Measurements from ENCODE around the gene SGCD. TPM values are rescaled to one million over a fixed set of nuclear protein-coding genes. Genes with fewer than 3 reads are reported as not detected.

Gene SGCD
- total and polyA plus RNA-seq, 2 of the 4 experiments (the other 2 are of a cell fraction): 5.8 to 10.6 TPM

GRCh38 chr5:156356238-156356637 lies 29.3 kb downstream of the SGCD start:
- peak; percentile 94 for DNase-seq
- H3K14ac ChIP-seq (replicated peaks; ENCODE audit: low read depth, low read length): peak overlapping the region; percentile 42; the same call in 1 of the 2 replicates
- CTCF ChIA-PET: interaction anchor here (1.6 kb wide), 1 partner anchor 11 kb away, joined by 5 read pairs; no protein-coding TSS in a partner anchor

More at GRCh38 chr5:156356238-156356637, 29.3 kb downstream of the SGCD start:
- Histone ChIP-seq H4K8ac (ENCODE audit: low read depth in 2 of 2, low read length in 2 of 2) (peak overlapping the region in 1 of 2 experiments; percentile 75; a peak in 2 of 4 replicates), H3K36me3 (ENCODE audit: control insufficient read depth, insufficient read depth, low read length) (peaks cover 4% of the 10 kb centered on the region; the same call in 1 of the 2 replicates), H3K4ac (ENCODE audit: low read depth, low read length) (peak overlapping the region; percentile 60; the same call in 1 of the 2 replicates), H3K27me3 (ENCODE audit: control insufficient read depth, insufficient read depth, low read length) (no peaks in the 10 kb centered on the region), H2AK5ac (ENCODE audit: low read depth, low read length) (0 out of 2 replicates have a peak overlapping the region, but pooled peaks have one; percentile 18), H4K20me1 (ENCODE audit: insufficient read depth, low read length) (no peaks in the 10 kb centered on the region), H3K79me1 (ENCODE audit: low read depth in 1 of 2, low read length in 2 of 2) (peaks cover 0 to 13% of the 10 kb centered on the region in 2 experiments; a peak in 1 of 4 replicates), H3K9ac (ENCODE audit: low read depth, low read length) (no peak overlapping the region), H3K56ac (ENCODE audit: extremely low read depth, insufficient read depth, low read length) (no peak overlapping the region), H2BK20ac (ENCODE audit: low read depth, low read length) (peak overlapping the region; percentile 66; the same call in 1 of the 2 replicates), H2BK120ac (ENCODE audit: low read depth, low read length) (peak overlapping the region; percentile 66), H3K27ac (ENCODE audit: insufficient read depth, low read length) (peak overlapping the region; percentile 54; the same call in 1 of the 2 replicates), H2BK15ac (ENCODE audit: low read depth, low read length) (no peak overlapping the region), H3K4me2 (ENCODE audit: low read depth, low read length) (no peak overlapping the region; the same call in 1 of the 2 replicates), H4K91ac (ENCODE audit: insufficient read depth, low read depth, low read length) (peak overlapping the region; percentile 61; the same call in 1 of the 2 replicates), H2BK5ac (ENCODE audit: low read depth, low read length, poor library complexity, severe bottlenecking) (peak overlapping the region; percentile 74), H3K23ac (ENCODE audit: low read depth, low read length) (no peak overlapping the region; the same call in 1 of the 2 replicates), H2AFZ (replicated peaks; ENCODE audit: low read length, poor library complexity) (peak overlapping the region; percentile 54), H3K4me1 (ENCODE audit: control insufficient read depth, insufficient read depth, low read length) (peaks cover 16% of the 10 kb centered on the region), H3K4me3 (ENCODE audit: insufficient read depth, low read depth, low read length) (no peak overlapping the region), H2AK9ac (replicated peaks; ENCODE audit: low read depth, low read length, poor library complexity) (no peak overlapping the region), H3K18ac (ENCODE audit: low read depth, low read length) (peak overlapping the region; percentile 66; the same call in 1 of the 2 replicates), H3K9me1 (ENCODE audit: insufficient read depth, low read length) (peaks cover 4% of the 10 kb centered on the region; the same call in 1 of the 2 replicates), H3K9me3 (ENCODE audit: control insufficient read depth, insufficient read depth, low read length) (no peaks in the 10 kb centered on the region), H4K5ac (ENCODE audit: low read depth, low read length) (peak overlapping the region; percentile 1; the same call in 1 of the 2 replicates)
- dilution Hi-C loops (cut with HindIII; ENCODE audit: low sequenced_read_pairs, unreplicated experiment): no loop called here
- intact Hi-C loops (cut with micrococcal nuclease): loop anchor here (10.0 kb wide), 1 partner anchor 459 kb away; no protein-coding TSS in a partner anchor
- in situ Hi-C loops (cut with MboI; ENCODE audit: low sequenced_read_pairs): no loop called here
- no CpG with 5 or more reads among the region's 2 CpGs for WGBS, 2 experiments (ENCODE audit: extremely low coverage in 2 of 2, insufficient read length in 1 of 2)
- BruUV-seq (replicated peaks): no TSS peak
- TF ChIP-seq CEBPB (IDR thresholded peaks at IDR 0.05; ENCODE audit: low read depth, low read length): peak; percentile 96
- TF ChIP-seq FOS (IDR thresholded peaks at IDR 0.05; ENCODE audit: low read depth, low read length): 0 out of 2 replicates have a peak, but pooled peaks have one; percentile 35
- no peak for TF ChIP-seq RCOR1 (IDR thresholded peaks at IDR 0.05; ENCODE audit: insufficient replicate concordance, low read length)
- peak; percentile 52 for ATAC-seq (ENCODE audit: low read depth)
- POLR2A ChIA-PET (ENCODE audit: unreplicated experiment): no interaction called here

All from IMR-90 (cell line).